ENCODE results near the gene POLR3H. TPM values are rescaled to one million over a fixed set of nuclear protein-coding genes. Genes with fewer than 3 reads are reported as not detected.

POLR3H gene
- total RNA-seq, 1 experiment from 2014 or later, result 47.6 TPM

GRCh38 chr22:41550952-41551491 is 6.8 kb upstream of the POLR3H start:
- Histone ChIP-seq H2AFZ (no peak overlapping the region), H3K9me2 (ENCODE audit: insufficient read depth) (no peaks in the 10 kb centered on the region), H4K20me1 (ENCODE audit: insufficient read depth) (no peaks in the 10 kb centered on the region), H3K4me2 (no peak overlapping the region), H3K27me3 (ENCODE audit: insufficient read depth, low read depth) (no peaks in the 10 kb centered on the region), H3K79me2 (ENCODE audit: low read depth) (no peaks in the 10 kb centered on the region), H3K4me3 (no peak overlapping the region), H3K36me3 (ENCODE audit: low read depth) (no peaks in the 10 kb centered on the region), H3F3A (ENCODE audit: insufficient read depth, low read depth) (no peaks in the 10 kb centered on the region; the same call in 1 of the 2 replicates), H3K9me3 (ENCODE audit: insufficient read depth, low read depth) (no peaks in the 10 kb centered on the region), H3K4me1 (replicated peaks; ENCODE audit: insufficient read depth) (no peaks in the 10 kb centered on the region), H3K27ac (no peak overlapping the region)
- BruUV-seq (replicated peaks), result no TSS peak
- CTCF ChIA-PET, result no interaction called here
- POLR2A ChIA-PET (ENCODE audit: unreplicated experiment), result interaction anchor here (0.6 kb wide), 2 partner anchors 39 to 242 kb away, joined by 4 to 5 read pairs; partner anchors contain the start of gene PMM1
- no peak for DNase-seq
- intact Hi-C loops (cut with micrococcal nuclease; ENCODE audit: unreplicated experiment), result no loop called here
- TF ChIP-seq EZH2 (IDR thresholded peaks at IDR 0.05; ENCODE audit: low read depth), result no peak
- no peak for TF ChIP-seq CTCF (conservative IDR thresholded peaks at IDR 0.05)

- Histone ChIP-seq H3K4me1 (replicated peaks; ENCODE audit: insufficient read depth) (peaks cover 7% of the 10 kb centered on the region), H3K79me2 (ENCODE audit: low read depth) (peaks cover 4% of the 10 kb centered on the region), H3K9me2 (ENCODE audit: insufficient read depth) (no peaks in the 10 kb centered on the region), H3F3A (ENCODE audit: insufficient read depth, low read depth) (peaks cover 7% of the 10 kb centered on the region; the same call in 1 of the 2 replicates), H3K4me3 (no peak overlapping the region), H3K36me3 (ENCODE audit: low read depth) (no peaks in the 10 kb centered on the region), H3K27me3 (ENCODE audit: insufficient read depth, low read depth) (no peaks in the 10 kb centered on the region), H3K27ac (no peak overlapping the region), H3K4me2 (no peak overlapping the region), H2AFZ (no peak overlapping the region), H3K9me3 (ENCODE audit: insufficient read depth, low read depth) (no peaks in the 10 kb centered on the region), H4K20me1 (ENCODE audit: insufficient read depth) (no peaks in the 10 kb centered on the region)
- BruUV-seq (replicated peaks), result no TSS peak
- intact Hi-C loops (cut with micrococcal nuclease; ENCODE audit: unreplicated experiment), result no loop called here
- no peak for DNase-seq
- ChIA-PET POLR2A (ENCODE audit: unreplicated experiment) (no interaction called here), CTCF (no interaction called here)
- TF ChIP-seq EZH2 (IDR thresholded peaks at IDR 0.05; ENCODE audit: low read depth), result no peak
- TF ChIP-seq CTCF (conservative IDR thresholded peaks at IDR 0.05), result no peak
Measured at GRCh38 chr22:41548830-41549211, 4.6 kb upstream of the POLR3H start.

GRCh38 chr22:41544671-41545476 is 604 bp upstream of the POLR3H start:
- Histone ChIP-seq H3K4me1 (replicated peaks; ENCODE audit: insufficient read depth) (peaks cover 17% of the 10 kb centered on the region), H4K20me1 (ENCODE audit: insufficient read depth) (peaks cover 35% of the 10 kb centered on the region), H3K9me3 (ENCODE audit: insufficient read depth, low read depth) (no peaks in the 10 kb centered on the region), H3K36me3 (ENCODE audit: low read depth) (no peaks in the 10 kb centered on the region), H3K9me2 (ENCODE audit: insufficient read depth) (no peaks in the 10 kb centered on the region), H3K4me2 (peak overlapping the region; percentile 84), H3K27me3 (ENCODE audit: insufficient read depth, low read depth) (no peaks in the 10 kb centered on the region), H3K4me3 (peak overlapping the region; percentile 83), H2AFZ (peak overlapping the region; percentile 40), H3K27ac (no peak overlapping the region), H3F3A (ENCODE audit: insufficient read depth, low read depth) (peaks cover 7% of the 10 kb centered on the region; the same call in 1 of the 2 replicates), H3K79me2 (ENCODE audit: low read depth) (peaks cover 43% of the 10 kb centered on the region)
- TF ChIP-seq EZH2 (IDR thresholded peaks at IDR 0.05; ENCODE audit: low read depth), result no peak
- TF ChIP-seq CTCF (conservative IDR thresholded peaks at IDR 0.05), result no peak
- BruUV-seq (replicated peaks), result TSS peak; percentile 92
- intact Hi-C loops (cut with micrococcal nuclease; ENCODE audit: unreplicated experiment), result loop anchor here (2.0 to 5.0 kb wide), 3 partner anchors 44 to 402 kb away; partner anchors contain the start of genes CENPM, DESI1, PMM1 and XRCC6
- no peak for DNase-seq
- ChIA-PET CTCF (no interaction called here), POLR2A (ENCODE audit: unreplicated experiment) (no interaction called here)

Data from PC-9 (cell line).